NCI-H345 treated with DMSO at 0.1 percent for 48 hours (cell line): ENCODE results near the gene MAPKAPK3.

ENCODE experiments used
- DNase-seq: peaks from one replicate; lab custom pipeline; 2025; ENCODE audit not compliant: unreplicated experiment; lab: John Stamatoyannopoulos, UW

Gene MAPKAPK3

DNA sequence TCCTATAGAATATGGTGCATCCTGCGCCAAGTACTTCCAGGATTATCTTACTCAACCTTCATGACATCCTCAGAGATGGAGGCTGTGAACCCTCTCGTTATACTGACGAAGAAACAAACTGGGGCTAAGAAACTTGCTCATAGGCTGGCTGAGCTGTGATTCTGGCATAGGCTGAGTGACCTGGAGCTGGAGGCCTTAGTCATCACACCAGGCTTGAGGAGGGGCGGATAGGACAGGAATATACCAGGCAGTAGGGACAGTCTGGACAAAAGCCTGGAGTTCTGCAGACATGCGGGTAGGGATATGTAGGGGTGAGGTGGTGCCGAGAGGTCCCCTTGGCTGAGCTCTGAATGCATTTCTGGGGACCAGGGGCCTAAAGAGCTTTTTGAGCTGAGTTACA, 29.6 kb upstream of the MAPKAPK3 start:
- DNase-seq: no peak

DNA sequence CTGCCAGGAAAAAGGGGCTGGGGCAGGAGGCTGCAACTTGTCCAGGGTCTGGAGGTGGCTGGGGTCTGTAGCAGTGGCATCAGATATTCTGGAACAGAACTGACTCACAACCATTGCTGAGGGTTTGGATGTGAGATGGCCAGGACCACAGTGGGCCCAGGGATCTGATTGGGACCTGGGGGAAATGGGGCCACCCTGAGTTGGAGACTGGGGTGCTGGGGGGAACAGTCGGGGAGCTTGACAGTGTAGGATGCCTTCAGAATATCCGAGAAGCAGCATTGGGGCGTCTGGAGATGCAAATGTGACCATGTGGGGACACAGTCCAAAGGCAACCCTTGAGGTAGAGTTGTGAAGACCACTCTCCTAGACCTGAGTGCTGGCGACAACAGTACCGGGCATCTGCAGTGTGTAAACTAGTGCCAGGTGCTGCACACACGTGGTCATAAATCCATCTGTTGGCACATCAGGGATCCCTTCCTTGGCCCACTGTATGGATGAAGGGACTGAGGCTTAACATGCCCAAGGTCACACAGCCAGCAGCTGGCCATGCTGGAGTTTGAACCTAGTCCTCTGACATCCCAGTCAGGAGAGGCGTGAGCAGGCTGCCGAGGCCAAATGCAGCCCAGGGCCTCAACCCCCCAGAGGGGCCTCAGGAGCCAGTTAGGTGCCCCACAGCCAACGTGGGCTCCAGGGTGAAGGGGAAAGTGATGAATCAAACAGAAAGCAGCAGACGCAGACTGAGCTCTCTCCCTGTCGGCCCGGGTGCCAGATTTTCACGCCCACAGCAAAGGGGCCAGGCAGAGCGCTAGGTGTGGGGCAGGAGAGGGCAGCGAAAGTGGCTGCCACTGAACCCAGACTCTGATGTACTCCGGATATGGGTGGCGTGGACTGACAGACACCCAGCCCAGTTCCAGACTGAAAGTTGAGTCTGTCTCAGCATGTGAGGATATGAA, 28.9 kb upstream of the MAPKAPK3 start:
- DNase-seq: no peak

DNA sequence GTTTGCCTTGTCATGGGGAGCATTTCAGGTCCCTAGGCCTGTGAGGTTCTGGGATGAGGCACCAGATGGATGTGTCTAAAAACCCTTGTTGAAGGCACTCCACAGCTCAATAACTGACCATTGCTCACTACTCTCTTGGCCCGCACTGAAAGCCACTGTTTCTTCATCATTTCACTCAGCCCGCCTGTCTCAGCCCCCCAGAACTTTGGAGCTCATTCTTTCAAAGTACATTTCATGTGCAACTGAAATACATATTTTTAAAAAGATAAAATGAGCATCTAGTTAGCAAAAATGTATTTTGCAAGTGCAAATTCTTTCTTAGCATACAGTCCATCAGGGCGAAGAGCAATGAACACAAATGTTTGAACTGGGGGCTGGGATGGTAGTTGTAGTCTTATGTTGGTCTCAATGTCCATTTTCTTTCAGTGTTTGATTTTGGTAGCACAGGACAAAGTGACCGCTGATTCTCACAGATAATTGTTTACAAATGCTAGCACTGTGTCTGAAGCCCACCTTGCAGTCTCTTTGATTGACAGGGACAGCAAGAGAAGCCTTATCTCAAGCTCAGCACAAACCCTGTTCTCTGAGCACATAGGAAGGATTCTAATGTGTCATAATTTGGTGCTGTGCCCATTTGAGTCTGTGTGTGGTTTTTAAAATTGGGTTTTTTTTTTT, 28.1 kb upstream of the MAPKAPK3 start:
- DNase-seq: no peak

DNA sequence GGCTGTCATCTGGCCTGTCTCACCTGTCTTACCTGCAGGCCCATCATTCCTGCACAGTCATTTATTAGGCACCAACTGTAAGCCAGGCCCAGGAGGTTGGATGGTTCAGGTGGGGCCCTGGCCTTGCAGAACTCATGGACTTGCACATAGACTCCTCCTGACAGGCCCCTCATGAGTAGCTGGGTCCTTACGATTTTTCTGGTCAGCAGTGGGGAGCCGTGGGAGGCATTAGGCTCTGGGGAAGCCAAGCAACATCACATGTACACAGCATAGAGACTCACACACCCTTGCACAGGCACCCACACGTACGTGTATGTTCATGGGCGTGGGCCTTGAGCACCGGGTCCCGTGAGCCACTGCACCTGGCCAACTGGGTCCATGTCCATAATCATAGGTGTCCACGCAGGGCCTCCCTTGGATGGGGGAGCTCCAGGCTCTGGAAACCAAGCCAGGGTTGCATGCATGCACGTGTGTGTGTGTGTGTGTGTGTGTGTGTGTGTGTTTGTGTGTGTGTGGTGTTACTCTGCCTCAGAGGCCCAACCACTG, 25.7 kb upstream of the MAPKAPK3 start:
- DNase-seq: no peak

DNA sequence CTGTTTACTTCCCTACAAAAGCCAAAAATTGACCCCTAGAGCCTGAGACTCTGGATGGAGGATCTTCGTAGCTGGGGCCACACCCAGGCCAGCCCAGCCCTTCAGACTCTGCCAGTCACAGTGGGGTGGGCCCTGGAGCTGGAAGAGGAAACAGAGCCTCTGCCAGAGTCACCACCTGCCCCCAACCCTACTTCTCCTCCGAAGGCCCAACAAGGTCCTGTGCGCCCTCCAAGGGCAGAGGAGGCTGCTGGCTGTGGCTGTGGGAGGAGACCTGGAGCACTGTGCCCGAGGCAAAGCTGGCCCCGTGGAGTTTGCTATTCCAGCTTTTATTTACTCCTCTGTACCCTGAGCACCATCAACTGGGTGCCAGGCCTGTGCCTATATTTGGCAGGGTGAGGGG, 24.4 kb upstream of the MAPKAPK3 start:
- no peak for DNase-seq

DNA sequence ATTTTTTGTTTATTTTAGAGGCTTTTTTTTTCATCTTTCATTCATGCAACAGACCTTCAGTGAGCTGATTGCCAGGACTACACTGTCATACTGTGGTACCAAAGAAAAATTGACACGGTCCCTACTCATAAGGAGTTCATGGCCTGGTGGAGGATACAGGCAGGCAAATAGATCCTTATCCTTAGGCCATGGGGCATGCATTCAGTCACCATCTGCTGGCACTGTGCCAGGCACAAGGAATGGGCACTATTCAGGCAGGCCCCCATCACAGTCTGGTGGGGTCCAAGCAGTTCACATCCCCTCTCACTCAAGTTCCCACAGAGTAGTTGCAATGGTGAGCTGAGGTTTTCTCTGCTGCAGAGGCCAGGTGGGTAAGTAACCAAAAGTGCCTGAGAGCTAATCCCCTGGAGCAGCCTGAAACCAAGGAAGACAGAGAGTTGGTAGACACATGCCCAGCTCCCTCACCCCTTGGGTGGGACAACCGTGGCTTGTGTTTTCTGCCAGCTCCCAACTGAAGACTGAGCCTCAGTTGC, 22.6 kb upstream of the MAPKAPK3 start:
- DNase-seq: no peak

DNA sequence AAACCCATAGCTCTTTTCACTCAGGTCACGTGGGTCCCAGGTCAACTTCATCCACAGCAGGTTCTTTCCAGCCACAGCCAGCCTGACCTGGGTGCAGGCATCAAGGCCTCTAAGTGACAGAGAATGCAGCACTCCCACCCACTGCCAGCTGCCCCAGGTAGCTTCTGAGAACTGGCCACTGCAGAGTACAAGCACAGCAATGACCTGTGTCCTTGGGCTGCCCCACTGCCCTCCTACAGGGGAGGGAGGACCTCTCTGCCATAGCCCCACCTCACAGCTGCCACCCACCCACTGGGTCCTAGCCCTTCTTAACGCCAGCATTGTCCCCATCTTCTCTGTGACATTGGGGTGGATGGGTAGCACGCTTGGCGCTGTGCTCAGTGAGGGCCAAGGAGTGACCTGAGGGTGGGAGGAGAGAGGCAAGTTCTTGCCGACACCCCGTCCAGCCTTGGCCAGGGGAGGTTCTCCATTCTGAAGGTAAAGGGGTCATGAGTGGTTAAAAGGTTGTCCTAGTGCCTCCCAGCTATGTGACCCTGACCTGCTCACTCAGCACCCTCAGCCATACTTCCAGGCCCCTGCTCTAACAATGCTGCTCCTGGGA, 17.7 kb upstream of the MAPKAPK3 start:
- no peak for DNase-seq

DNA sequence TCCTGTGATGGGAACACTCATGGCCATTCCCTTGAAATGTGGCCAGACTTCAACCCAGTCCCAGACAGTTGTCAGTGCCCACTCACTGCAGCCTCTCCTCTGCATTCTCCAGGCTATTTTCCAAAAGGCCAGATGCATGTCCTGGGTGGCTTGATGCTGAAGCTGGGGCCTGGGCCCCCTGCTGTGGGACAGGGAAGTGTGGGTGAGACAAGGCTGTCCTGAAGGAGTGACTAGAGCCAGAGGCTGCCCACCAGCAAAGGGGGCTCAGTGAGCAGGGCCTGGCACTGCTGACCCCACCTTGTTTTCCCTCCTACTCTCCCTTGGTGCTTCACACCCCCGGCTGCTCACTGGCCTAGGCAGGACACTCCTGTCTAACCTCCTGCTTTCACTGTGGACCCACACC, 17.2 kb upstream of the MAPKAPK3 start:
- DNase-seq: no peak

DNA sequence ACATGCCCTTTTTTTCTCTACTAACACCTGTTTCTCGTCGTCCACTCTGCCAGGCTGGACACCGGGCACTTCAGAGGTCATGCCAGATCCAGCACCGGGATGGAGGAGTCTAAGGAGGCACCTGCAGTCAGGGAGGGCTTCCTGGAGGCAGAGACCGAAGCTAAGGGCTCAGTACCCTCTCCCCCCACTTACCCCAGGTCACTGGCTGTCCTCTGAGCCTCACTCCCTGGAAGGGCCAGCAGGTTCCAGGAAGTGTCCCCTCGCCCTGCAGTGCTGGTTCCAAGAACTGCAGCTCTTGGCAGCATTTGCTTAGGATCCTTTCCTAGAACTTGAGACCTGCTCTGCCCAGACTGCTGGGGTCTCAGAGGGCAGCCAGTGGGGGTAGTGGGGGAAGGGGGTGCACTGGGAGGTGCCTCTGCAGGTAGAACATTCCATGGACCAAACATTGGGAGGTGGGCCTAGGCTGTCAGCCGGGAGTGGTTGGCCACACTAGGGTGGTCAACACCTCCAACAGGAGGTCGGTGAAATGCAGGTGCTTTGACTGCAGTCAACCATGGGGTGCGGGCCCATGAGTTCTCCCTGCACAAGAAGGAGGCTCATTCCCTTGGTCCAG, 16.7 kb upstream of the MAPKAPK3 start:
- no peak for DNase-seq

DNA sequence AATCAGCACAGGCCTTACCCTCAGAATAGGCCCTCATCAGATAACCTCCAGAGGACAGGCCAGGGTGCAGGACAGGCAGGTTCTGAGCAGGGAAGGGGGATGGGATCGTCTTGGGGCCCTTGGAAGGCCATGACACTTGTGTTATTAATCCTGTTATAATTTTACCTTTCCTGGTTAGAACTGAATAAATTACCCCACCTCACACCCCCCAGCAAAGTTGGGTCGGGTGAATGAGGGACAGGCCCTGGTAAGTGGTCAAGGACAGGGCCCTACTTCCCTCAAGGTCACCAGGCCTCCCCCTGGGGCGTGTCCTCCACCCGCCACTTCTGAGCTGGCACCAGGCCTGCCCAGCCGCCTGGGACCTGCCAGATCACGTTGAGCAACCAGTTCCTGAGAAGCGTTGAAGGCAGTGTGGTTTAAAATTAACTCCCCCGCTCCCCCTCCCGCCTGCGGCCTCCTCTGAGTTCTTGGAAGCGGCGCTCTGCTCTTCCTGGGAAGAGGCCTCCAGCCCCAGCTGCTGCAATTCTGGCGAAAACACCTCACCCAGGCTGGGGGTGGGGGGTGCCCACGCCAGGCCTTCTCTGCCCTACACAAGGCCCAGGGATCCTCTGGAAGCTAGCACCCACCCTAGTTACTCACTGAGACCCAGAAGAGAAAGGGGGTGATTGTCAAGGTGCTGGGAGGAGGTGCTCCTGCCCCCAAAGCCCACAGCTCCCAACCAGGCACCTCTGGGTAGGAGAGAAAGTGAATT, 15.9 kb upstream of the MAPKAPK3 start:
- DNase-seq: peak; percentile 59

DNA sequence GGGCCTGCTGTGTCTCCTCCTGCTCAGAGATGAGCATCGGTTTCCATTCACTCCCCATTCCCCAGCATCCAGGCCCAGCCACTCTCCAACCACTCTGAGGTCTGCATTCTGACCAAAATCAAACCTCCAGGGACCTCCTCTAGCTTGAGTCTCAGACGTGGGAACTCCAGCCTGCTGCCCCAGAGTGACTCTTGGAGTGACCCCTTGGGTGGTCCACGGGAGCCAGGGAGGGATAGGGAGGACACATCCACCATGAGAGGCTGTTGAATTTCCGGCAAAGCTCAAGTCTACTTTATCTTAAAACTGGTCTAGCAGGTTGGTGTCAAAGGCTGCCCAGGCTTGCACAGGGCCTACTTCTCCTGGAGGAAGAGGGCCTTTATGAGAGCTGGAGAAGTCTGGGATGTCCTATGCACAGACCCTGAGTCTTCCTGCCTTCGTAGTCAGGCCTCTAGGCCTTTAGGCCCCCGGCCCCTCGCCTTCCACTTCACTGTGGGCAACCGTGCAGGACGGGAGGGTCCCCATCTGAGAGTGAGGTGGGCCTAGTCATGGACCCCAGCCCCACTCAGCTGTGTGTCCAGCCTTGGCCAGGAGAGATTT, 14.3 kb upstream of the MAPKAPK3 start:
- DNase-seq: no peak

DNA sequence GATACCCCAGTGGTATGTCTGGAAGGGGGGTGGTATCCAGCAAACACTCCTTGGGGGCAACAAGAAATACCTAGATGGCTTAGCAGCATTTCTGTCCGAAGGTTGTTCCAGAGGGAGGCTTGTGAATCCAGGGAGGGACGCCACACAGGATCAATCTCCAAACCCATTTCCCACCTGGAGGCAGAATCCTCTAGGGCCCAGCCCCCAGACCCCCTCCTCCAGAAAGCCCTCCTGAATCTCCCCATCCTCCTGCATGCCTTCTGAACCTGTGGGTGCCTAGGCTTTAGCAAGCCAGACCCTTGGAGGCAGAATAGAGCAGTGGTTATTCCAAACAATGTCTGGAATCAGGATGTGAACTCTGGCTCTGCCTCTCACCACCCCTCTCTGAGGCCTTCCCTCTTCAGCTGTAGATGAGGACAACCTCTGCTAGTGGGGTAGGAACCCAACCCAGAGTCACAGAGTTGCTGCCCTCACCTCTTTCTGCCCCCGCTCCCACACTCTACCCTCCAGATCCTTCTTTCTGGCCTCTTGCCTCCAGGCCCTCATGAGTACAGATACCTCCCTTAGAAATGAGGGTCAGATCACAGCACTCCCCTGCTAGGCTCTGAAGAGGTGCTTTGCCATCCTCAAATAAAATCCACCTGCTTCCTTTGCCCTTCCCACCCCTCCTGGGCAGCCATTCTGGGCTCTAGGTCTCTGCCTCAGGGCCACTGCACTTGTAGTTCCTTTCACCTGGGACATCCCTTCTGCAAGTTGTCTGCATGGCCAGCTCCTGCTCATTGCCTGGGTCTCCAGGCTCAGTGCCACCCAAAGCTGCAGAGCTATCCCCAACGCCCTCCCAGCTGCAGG, 13.5 kb upstream of the MAPKAPK3 start:
- no peak for DNase-seq

DNA sequence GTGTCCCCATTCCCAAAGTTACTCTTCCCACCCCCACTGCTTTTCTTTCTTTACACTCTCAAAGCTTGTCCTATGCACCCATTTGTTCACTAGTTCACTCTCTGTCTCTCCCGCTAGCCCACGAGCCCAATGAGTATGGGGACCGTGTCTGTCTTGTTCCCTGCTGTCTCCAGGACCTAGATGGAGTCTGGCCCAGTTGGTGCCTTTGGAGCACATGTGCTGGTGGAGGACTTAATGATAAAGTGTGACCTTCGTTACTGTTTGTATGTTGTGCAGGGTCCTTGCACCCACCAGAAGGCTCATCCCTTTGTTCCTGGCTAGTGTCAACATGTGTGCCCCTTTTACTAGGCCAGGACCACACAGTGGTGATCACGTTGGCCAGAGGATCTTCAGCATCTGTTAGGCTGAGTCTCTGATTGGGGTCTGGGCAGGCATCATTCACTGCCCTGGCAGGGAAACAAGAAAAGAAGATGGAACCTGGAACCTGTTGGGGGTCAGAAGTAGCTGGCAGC, 12.8 kb upstream of the MAPKAPK3 start:
- no peak for DNase-seq

DNA sequence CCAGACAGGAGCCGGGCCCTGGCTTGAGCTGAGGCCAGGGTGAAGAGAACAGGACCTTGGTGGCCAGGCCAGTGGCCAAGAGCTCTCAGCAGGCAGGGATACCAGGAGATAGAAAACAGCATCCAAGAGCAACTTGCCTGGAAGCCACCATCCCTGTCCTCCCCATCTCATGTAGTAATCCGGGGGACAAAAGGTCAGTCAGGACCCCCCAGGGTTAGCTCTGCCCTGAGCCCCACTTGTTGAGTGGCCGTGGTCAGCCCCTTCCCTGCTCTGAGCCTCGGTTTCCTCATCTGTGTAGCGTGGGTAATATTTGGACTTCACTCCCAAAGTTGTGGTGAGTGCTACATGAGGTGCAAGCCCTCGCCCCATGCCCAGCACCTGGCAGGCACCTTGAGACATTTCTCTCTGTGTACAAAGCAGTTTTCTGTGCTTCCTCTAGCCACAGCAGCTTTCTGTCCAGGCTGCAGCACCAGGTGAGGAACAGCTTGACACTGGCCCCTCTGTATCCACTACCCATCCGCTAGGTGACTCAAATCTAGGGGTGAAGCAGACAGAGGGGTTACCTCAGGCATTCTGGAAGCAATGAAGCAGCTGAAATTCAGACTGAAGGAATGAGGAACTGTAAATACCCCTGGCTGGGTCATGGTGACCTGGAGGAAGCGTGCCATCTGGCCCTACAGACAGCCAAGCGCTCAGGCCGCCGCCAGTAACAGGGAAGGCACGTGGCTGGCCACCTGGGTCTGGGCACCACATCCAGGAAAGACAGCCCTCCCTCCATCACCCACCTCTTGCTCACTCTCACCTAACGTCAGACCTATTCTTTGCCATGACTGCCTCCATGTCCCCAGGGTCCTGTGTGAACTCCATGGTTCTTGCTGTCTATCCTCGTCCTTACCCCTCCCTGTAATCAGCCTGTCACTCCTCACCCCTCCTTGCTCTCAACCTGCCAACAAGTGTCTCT, 12.0 kb upstream of the MAPKAPK3 start:
- DNase-seq: no peak

DNA sequence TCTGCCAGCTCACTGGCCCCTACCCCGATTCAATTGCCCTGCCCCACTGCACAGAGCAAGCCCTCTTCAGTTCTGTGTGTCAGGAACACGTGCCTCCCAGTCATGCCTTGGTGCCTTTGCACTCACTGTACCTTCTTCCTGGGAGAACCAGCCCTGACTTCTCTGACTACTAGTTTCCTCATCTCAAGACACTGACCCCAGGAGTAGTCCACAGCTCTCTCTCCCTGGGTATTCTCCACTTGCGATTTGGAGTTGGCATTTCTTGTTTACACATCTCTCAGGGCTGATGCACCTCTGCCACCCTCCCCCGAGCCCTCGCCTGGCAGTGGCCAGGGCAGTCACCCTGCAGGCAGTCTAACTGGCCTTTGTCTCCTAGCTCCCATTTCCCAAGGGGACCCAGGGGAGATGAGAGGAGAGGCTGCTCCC, 11.0 kb upstream of the MAPKAPK3 start:
- no peak for DNase-seq

DNA sequence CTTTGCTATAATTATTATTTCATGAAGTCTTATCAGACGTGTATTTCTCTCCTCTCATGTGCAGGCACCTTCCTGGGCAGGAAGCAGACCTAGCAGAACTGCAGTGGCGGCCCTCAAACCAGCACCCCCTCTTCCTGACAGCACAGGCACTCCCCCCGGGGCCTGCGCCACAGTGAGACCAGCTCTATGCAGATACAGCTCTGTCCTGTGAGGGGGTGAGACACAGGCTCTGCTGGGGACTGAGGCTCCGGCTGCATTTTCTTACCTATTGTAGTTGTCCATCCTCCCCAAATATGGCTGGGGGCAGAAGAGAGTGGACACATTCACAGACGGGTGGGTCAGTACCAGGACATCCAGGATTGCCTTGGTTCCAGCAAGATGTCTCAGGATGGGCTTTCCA, 10.4 kb upstream of the MAPKAPK3 start:
- DNase-seq: no peak

DNA sequence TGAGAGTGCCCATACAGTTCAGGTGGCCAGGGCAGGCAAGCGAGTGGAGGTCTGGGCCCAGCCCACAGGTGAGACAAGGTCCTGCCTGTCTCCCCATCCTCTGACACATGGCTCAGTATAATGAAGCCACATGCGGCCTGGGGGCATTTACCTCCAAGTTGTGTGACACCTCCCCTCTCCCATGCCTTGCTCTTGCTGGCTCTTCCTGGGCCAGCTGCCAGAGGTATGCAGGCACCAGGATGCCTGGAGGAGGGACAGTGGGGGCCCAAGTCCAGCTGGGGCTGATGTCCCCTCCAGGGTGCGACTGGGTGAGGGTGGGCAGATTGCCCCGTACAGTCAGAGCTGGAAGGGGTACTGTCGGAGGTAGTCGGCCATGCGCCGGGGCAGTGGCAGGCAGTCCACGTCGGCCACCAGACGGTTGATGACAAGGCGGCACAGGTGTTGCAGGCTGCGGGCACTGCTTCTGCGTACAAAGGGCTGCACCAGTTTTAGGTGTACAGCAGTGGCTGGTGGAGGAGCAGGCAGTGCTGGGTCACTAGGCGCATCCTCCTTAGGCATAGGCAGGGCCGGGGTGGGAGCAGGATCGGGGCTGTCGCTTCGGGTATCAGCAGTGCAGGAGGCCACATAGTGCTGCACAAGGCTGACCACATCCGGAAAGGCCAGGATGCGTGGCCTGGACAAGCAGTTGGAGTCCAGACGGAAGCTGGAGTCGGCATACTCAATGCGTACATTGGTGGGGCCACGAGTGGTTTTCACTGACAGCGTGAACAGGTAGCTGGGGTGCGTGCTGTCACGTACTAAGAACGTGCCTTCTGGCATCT, 9.5 kb upstream of the MAPKAPK3 start:
- DNase-seq: no peak
